Skin of body (tissue), 2 donors: ENCODE results near the gene ARFGAP3. TPM values are rescaled to one million over a fixed set of nuclear protein-coding genes. Genes with fewer than 3 reads are reported as not detected.

Source experiments
- DNase-seq: peaks from one replicate; lab custom pipeline; 2025; lab: John Stamatoyannopoulos, UW
- total RNA-seq: library from RNA; depleted of rRNA; stranded (reverse); fragments of >200 nt; gene quantifications from one replicate; pipeline ENCODE4 v1.2.3, GENCODE V29; 2014

The ARFGAP3 gene
- total RNA-seq, 1 donor from 2014 or later: 37.7 TPM

DNA sequence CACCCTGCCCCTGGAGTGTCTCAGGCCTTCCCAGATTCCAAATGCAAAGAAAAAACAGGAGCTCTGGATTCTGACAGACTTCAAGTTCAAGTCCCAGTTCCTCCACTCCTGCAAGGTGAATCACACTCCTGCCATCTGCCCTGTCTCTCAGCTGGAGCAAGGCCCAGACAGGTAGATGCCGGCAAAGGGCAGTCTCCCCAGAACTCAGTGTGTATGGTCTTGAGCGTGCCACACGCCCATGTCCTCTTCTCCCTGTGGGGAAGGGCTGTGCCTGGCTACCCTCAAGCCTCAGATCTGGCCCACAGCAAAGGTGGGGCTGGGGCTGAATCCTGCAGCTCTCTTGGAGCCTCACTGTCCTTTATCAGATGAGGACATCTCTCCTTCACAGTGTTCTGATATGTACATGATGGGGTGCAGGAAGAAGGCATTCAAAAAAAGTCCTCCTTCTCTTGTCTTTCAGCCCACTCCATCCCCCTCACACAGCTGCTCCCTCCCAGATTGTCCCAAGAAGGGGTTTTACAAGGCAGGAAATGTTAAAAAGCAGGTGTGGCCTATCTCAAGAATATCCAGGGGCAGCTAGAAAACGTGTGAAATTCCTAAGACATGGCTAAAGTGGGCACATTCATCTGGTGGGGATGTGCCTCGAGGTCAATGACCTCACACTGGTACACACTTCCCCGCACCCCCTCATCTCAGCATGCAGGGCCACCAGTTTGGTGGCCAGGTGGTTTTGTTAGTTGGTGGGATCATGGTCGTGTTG lies 27.7 kb upstream of the ARFGAP3 start:
- no peak for DNase-seq

DNA sequence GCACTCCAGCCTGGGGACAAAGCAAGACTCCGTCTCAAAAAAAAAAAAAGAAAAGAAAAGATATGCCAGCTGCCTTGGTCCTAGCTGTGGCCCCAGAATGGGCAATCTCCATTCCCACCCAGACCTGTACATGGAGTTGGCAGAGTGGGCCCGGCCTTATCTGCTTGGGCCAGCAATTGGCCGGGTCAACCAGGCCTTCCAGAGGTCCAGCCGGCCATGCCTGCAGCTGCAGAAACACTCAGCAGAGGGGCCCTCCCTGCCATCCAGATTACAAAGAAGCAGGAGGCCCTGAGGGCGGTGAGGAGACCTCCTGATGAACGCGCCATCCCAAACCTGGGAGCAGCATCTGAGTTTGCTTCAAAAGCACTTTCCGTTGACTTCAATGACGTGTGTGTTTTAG lies 26.9 kb upstream of the ARFGAP3 start:
- DNase-seq: no peak

DNA sequence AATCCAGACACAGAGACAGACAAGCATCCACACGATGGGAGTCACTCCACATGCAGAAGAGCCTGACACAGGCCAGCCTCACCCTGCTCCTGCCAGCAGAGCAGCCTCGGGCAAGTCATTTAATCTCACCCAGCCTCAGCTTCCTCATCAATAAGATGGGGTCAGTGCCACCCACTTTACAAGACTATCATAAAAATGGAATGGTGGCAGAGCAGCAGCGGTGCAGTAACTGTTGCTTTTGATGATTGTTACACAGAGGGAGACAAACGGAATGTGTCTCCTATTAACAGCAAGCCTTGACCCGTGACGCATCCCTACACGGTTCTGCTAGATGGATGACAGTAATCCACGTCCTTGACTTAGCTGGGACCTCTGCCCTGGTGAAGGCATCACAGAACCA lies 26.0 kb upstream of the ARFGAP3 start:
- no peak for DNase-seq

DNA sequence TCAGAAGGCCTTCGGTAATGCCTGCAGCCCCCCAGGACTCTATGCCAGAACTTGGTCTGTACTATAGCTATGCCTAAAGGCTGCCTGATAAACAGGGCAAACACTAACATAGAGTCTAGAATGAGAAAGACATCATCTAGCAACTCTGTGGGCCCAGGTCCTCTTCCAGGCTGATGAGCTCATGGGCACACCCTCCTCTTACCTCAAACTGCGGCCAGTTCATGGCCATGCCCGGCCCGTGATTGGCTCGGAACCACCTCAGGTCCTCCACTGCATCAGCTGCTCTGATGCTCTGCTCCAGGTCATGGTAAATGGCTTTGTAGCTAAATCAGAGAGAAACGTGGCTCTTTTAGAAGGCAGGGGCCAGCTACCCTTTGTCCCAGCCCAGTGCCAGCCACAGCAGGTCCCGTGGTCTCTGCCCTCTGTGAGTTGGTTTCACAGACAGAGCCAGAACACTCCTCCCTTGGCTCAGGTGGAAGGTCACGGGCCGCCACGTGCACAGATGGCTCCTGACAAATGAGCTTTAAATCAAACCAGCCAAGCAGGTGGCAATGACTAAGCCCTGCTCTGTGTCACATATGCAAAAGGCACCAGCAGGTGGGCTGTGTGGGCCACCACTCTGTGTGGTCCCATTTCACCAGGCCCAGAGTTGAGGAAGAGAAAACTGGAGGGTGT lies 25.0 kb upstream of the ARFGAP3 start:
- no peak for DNase-seq

DNA sequence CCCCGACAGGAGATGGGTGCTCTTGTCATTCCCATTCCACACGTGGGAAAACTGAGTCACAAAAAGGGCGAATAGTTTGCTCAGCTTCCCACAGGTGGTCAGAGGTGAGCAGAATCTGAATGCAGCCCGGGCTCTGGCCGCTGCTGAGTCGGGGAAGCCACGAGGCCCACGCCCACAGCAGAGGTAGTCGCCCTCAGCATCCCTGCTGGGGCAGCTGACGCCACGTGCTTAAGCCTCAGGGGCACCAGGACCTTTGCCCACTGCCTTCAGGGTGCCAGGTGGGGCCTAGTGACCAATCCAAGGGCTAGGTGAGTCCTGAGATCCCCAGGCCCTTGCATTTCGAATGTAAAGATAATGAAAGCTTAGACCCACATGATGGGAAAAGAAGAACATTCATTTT lies 24.2 kb upstream of the ARFGAP3 start:
- no peak for DNase-seq

DNA sequence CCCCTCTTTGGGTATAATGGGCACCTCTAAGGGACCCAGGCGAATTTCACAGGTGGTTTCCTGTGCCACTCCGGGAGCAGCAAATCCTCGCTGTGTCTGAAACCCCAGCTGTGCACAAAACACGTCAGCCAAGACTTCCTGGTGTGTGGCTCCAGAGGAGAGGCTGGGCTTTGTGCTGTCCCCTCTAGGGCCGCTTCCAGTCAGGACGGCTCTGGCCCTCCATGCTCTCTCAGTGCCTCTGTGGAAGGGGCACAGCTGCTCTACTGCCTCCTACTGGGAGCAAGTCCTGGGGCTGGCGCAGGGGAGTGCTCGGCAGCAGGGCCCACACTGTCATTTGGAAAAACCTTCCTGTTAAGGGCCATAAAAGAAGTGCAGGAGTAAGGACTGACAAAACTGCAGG lies 23.7 kb upstream of the ARFGAP3 start:
- DNase-seq: no peak

DNA sequence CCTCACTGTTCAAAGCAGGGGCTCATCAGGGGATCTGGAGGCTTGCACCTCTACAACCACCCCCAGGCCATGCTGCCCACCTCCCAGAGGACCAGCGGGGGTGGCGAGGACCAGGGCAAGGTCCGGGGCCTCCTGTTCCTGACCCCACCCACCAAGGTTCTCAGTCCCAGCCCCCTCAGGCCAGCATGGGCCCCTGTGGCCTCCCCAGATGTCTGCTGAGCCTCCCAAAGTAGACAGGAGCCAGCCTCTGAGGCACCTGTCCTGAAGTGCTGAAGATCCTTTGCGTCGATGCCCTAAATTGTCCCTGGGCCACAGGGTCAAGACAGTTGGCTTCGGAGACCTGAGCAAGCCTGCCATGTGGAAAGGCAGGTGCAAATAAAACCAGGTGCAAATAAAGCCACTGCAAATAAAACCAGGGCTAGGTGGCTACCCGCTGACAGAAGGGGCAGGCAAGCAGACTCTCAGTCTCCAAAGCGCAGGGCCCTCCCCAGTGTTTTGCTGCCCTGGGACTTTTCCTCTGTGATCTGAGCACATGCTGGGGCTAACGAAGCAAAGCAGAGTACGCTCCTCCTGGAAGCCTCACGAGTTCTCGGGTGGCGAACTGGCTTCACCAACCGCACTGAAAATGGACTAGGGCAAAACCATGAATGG lies 22.4 kb upstream of the ARFGAP3 start:
- DNase-seq: no peak

DNA sequence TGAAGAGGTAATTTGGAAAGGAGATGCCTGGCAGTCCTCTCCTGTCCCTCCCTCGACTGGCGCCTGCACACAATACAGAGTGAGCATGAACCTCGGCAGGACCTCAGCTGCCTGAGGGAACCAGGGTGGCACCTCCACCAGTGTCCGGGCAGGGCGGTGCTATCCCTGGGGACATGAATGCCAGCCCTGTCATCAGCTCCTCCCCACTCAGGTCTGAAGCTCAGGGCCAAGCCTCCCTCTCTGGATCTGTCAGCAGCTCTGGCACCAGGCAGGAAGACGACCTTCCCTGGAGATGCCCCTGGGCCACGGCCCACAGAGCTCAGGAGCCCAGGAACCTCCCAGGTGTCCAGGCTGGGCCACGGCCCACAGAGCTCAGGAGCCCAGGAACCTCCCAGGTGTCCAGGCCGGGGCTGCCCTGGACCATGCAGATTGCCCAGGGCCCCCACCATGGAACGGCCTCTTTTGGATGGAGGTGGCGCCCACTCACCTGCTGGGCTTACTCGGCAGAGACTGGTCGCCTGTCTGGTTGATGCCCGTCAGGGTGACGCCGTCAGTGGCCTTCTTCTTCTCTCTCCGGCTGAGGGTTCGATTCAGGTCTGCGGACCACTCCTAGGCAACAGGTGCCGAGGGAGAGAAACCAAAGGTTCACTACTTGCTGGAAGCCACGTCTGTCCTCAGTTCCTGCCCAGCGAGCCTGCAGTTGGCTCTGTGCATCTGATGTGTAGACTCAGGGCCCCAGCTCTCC lies 21.7 kb upstream of the ARFGAP3 start:
- DNase-seq: no peak

DNA sequence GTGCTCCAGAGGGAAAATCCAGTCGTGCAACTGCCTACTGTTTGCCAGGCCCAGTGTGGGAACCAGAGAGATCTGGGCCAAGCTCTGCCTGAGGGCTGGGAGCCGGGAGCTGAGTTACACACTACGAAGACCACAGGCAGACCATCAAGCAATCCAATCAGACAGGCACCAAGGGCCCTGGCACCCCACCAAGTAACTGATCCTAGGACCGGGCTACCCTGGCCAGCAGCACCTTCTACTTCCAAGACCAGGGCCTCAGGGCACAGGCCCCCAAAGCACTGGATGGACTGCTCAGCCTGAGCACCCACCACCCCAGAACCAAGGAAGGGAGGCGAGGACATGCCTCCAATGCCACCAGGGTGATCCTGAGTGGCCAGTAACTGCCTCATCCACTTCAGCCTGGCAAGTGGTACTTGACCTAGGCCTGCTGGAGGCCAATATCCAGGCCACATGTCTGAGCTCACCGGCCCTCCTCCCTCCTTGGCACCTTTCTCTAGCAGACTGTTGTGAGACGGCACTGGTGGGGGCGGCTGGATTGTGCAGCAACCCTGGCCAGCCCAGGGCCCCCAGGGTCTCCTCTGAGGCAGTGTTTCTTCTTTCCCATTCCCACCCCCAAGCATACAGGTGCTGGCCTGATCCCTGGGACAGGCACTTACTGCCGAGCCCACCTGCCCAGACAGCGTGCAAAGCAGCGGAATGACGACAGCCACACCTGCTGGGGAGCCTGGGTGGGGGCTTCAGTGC lies 20.7 kb upstream of the ARFGAP3 start:
- no peak for DNase-seq

DNA sequence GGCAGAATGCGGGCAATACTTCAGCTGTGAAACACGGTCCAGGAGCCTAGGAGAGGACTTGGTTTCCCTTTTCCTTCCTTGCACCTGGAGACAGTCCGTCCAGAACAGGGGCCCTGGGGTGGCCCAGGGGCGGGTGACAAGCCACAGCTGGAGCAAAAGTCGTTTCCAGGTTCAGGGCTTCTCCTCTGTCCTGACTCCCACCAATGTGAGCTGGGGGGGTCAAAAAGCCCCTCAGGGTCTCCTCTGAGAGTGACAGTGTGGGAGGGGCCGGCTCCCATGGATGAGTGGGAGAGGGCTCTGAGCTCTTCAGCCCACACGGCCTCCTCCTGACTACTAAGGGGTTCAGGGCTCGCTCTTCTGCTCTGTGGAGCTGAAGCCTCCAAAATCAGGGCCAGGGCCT lies 20.1 kb upstream of the ARFGAP3 start:
- DNase-seq: no peak

DNA sequence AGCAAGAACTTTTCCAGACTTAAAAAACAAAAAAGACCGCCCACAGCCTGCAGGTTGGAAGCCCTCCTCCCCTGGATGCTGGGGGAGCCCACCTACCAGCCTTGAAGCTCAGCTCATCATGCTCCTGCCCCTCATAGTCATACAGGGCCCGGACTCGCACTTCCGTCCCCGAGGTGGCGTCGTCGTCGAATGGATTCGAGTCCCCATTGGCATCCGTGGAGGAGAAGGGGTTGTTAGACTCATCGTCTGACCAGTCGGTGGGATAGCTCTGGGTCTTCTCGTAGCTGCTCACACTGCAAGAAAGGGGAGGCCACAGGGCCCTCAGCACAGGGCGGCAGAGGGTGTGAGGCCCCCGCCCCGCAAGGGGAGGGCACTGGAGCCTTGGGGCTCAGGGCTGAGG lies 19.0 kb upstream of the ARFGAP3 start:
- no peak for DNase-seq

DNA sequence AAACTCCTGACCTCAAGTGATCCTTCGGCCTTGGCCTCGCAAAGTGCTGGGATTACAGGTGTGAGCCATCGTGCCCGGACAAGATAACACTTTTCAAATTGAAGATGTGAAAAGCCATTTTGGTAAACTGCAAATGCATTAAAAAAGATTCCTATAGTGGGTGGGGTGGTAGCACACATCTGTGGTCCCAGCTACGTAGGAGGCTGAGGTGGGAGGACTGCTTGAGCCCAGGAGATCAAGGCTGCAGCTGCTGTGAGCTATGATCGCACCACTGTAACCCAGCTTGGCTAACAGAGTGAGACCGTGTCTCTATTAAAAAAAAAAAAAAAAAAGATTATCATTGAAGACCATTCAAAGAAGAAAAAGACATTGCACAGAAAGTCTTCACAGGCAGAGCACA lies 16.9 kb upstream of the ARFGAP3 start:
- no peak for DNase-seq

DNA sequence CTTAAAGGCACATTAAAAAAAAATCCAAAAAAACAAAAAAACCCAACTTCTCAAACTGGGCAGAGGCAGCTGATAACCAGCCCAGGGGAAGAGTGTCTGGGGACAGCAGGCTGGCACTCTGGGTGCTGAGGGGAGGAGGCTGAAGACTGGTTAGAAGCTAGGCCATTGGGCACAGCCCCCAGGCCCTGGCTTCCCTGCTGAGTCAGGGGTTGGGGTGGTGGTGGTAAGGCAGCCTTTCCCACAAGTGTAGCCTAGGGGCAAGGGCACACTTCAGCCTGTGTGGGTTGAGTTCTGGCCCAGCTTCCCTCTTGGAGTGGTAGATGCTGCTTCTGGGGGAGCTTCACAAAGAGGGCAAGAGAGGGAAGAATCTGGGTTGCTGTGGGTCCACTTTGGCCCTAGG lies 16.3 kb upstream of the ARFGAP3 start:
- no peak for DNase-seq

DNA sequence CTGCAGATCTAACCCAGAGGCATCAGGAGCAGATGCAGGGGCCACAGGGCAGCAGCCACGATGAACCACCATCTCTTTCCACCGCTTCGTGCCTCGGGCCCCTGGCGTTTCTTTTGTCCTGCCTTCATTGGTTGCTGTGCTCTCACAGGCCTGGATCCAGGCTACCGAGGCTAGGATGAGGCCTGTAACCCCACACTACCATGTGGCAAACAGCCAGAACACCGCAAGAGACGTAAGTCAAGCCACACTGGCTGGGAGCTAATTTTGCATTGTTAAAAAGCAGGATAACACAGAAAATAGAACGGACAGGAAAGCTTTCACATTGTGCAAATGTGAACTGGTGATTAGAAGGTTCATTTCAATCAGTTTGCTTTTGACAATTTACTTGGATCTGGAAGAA lies 15.7 kb upstream of the ARFGAP3 start:
- DNase-seq: no peak

DNA sequence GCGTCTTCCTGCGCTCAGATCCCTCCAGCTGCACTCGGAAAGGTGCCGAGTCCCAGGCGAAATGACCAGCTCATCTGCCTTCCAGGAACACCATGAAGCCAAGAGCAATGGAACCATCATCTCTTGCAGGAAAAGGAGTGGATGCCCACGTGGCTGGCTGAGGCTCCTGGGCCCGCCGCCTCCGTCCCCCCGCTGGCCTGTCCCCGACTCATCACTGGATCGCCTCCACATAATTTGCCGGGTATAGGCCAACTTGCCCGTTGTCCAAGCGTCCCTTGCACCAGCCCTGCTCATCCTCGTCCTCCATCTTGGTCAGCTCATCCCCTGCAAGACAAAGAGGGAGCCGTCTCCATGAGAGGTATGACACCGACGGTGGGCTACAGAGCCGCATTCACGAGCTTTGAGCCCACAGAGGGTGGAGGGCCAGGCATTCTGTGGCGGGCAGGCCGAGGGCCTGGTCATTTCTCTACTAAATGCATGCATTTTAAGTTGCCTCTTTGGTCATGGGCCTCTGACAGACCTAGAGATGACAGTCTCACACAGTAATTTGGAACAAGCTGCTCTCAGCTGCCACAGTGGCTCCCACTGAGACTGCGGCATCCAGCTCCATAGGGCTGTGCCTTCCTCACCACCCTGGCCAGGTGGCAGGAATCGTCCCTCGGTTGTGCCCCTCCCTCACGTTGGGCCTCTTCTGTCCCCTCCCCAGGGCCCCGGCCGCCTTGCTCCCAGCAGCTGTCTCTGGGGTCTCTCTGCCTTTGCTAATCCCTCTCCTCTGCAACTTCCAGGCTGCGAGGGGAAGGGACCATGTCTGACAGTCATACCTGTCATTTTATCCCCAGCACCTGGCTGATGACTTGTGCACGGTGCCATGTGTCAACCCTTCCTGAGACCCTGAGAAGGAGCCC lies 14.3 kb upstream of the ARFGAP3 start:
- DNase-seq: no peak

DNA sequence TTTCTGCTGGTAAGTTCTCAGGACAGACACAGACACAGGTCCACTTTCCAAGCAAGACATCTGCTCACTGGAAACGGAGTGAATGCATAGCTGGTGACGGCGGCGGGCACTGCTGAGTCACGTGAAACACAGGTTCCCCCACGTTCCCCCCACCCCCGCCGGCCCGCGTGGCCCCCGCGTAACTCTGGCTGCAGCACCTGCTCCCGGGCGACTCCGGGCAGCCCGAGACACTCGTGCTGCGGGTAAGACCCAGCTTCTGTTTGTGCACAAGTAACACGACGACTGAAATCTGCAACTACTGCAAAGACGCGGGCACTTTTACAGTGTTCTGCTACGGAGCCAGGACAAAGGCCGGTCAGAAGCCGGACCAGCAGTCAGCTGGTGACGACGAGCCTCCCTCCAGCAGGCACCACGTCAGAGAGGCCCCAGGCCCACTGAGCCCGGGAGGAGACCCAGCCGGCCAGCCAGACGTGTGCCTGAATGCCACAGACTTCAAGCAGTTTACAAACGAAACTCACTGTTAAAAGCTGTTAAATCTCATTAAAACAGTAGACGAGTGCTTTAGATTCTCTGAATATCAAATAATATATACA lies 12.9 kb upstream of the ARFGAP3 start:
- DNase-seq: no peak

DNA sequence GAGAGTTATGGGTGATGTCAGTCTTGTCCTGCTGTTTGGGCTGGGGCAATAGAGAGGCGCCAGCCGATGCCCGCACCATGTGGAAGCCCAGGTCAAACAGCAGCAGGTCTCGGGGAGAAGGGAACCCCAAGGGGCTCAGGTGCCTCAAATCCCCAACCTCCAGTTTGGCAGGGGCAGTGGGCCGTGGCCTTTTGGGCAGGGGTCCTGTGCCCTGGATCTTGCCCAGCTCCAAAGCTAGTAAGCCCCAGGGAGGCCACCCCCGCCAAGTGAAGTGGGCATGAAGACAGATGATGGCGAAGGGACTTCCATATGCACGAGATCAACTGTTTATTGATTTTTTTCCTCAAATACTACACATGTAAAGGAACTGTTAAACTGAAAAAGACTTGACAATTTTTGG lies 12.4 kb upstream of the ARFGAP3 start:
- DNase-seq: no peak

DNA sequence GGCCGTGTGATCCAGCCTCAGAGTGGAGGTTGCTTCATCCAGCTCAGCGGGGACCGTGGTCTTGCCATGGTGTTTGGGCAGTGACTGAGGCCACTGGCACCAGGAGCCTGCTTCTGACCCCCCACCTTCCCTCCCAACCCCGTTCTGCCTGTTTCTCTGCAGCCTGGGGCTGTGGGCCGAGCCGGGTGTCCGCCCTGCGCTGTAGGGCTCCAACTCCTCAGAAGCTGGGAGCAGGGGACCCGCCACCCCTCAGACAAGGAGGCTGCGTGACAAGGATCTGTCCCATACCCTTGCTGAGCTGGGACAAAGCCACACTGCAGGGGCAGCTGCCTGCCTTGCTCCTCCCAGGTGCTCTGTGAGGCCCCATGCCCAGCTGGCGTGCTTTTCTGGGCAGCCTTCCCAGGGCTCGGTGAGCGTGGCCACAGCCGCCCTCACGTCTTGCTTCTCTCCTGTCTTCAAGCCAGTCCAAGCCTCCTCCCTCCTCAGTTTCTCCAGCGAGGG lies 11.7 kb upstream of the ARFGAP3 start:
- DNase-seq: no peak

DNA sequence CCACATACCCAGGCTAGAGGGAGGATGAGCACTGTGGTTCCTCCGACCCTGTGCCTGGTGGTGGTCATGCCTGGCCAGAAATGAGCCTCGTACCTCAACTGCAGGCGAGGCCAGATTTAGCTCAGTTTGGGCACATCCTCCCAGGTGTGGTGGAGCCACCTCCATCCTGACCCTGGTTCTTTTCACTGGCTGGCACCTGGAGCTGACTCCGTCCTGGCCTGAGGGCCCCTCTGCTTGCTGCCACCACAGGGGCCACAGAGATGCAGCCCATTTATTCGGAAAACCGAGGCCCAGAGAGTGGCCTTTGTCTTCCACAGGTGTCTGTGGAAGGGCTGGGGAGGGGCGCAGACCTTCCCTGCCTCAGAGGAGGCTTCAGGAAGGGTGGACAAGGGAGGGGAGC lies 9.0 kb upstream of the ARFGAP3 start:
- no peak for DNase-seq

DNA sequence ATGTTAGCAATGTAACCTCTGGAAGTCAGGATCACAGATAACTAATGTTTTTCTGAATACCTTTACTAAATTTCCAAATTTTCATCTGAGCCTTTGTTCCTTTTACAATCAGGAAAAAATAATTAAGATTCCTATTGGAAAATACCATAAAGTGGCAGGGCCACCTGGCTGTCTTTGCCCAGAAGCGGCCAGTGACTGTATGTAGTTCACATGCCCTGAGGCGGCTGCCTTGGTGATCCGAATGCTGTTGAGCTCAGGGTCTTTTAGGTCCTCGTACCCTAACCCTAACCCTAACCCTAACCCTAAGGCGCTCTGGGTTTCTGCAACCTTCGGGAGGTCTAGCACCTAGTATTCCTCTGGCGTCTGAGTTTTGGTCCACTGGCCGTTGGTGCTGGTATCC lies 8.5 kb upstream of the ARFGAP3 start:
- DNase-seq: no peak
